PC-9 (cell line): ENCODE results near the gene USP9Y. TPM values are rescaled to one million over a fixed set of nuclear protein-coding genes. Genes with fewer than 3 reads are reported as not detected.

Experiments used
- BruUV-seq: library from RNA; stranded (reverse); fragments of 400-500 nt; replicated peaks from 2 replicates; lab custom pipeline; 2021; lab: Mats Ljungman, UMichigan
- CTCF ChIA-PET: fragments of 300-600 bp; sonication (Branson Sonifier 250); formaldehyde crosslinking; loops from one replicate; lab custom pipeline; 2022; ENCODE audit warnings: antibody characterized with exemption; lab: Charles Lee
- POLR2A ChIA-PET: fragments of 300-600 bp; sonication (Branson Sonifier 250); formaldehyde crosslinking; loops from one replicate; lab custom pipeline; 2022; ENCODE audit warnings: antibody characterized with exemption; ENCODE audit not compliant: unreplicated experiment; lab: Charles Lee
- DNase-seq, 2 experiments: peaks; one replicate each; pipeline versions ENCODE4 v3.0.0 to v3.0.0-alpha.2; 2015 to 2022; ENCODE audit warnings: mixed read lengths in 1 of 2
- H2AFZ ChIP-seq: fragments of 200-600 bp; sonication (generic); 2 replicates; pipeline ENCODE4 v1.8.1; 2017; ENCODE audit warnings: antibody characterized with exemption
- H3F3A ChIP-seq: fragments of 200-600 bp; sonication (generic); 2 replicates; pipeline ENCODE4 v1.8.1; 2017; ENCODE audit warnings: antibody characterized with exemption, mild to moderate bottlenecking, low read depth; ENCODE audit not compliant: insufficient read depth
- H3K27ac ChIP-seq: fragments of 200-600 bp; sonication (generic); 2 replicates; pipeline ENCODE4 v1.6.1; 2016; ENCODE audit warnings: mixed run types
- H3K27me3 ChIP-seq: fragments of 200-600 bp; sonication (generic); 2 replicates; pipeline ENCODE4 v1.6.1; 2016; ENCODE audit warnings: low read depth, mixed run types; ENCODE audit not compliant: insufficient read depth
- H3K36me3 ChIP-seq: fragments of 200-600 bp; sonication (generic); 2 replicates; pipeline ENCODE4 v1.6.1; 2016; ENCODE audit warnings: low read depth, mixed run types
- H3K4me1 ChIP-seq: fragments of 200-600 bp; sonication (generic); replicated peaks from 2 replicates; pipeline ENCODE4 v1.6.1; 2016; ENCODE audit warnings: mixed run types; ENCODE audit not compliant: insufficient read depth
- H3K4me2 ChIP-seq: fragments of 200-600 bp; sonication (generic); 2 replicates; pipeline ENCODE4 v1.6.1; 2017; ENCODE audit warnings: mixed run types
- H3K4me3 ChIP-seq: fragments of 200-600 bp; sonication (generic); 2 replicates; pipeline ENCODE4 v1.6.1; 2016; ENCODE audit warnings: mixed run types
- H3K79me2 ChIP-seq: fragments of 200-600 bp; sonication (generic); 2 replicates; pipeline ENCODE4 v1.6.1; 2017; ENCODE audit warnings: low read depth, mixed run types
- H3K9me2 ChIP-seq: fragments of 200-600 bp; sonication (generic); 2 replicates; pipeline ENCODE4 v1.8.1; 2017; ENCODE audit warnings: mild to moderate bottlenecking; ENCODE audit not compliant: insufficient read depth
- H3K9me3 ChIP-seq: fragments of 200-600 bp; sonication (generic); 2 replicates; pipeline ENCODE4 v1.8.1; 2016; ENCODE audit warnings: low read depth; ENCODE audit not compliant: insufficient read depth
- H4K20me1 ChIP-seq: fragments of 200-600 bp; sonication (generic); 2 replicates; pipeline ENCODE4 v1.8.1; 2017; ENCODE audit not compliant: insufficient read depth
- CTCF ChIP-seq: fragments of 200-600 bp; sonication (generic); conservative IDR thresholded peaks from 2 replicates; pipeline ENCODE4 v1.6.1; 2017; ENCODE audit warnings: mixed run types, antibody characterized with exemption, mild to moderate bottlenecking, moderate library complexity
- EZH2 ChIP-seq: fragments of 200-600 bp; sonication (generic); IDR thresholded peaks from 2 replicates; pipeline ENCODE4 v1.8.0; 2017; ENCODE audit warnings: antibody characterized with exemption, low read depth
- intact Hi-C: fragments of 100-400 bp; cut with micrococcal nuclease; formaldehyde crosslinking; loops from one replicate; pipeline ENCODE4 v1.10.0; 2022; ENCODE audit not compliant: unreplicated experiment
- total RNA-seq: library from RNA; stranded (reverse); gene quantifications from 2 replicates; pipeline ENCODE4 v1.2.3, GENCODE V29; 2021

Gene USP9Y
- total RNA-seq, 1 experiment from 2014 or later, result not detected

GRCh38 chrY:12867960-12868359 lies 166.9 kb downstream of the USP9Y start:
- Histone ChIP-seq H2AFZ (no peak overlapping the region), H3K4me2 (no peak overlapping the region), H3K36me3 (no peaks in the 10 kb centered on the region), H3K79me2 (no peaks in the 10 kb centered on the region), H3K27ac (no peak overlapping the region), H3K9me2 (no peaks in the 10 kb centered on the region), H3F3A (no peaks in the 10 kb centered on the region), H3K4me3 (no peak overlapping the region), H4K20me1 (no peaks in the 10 kb centered on the region), H3K9me3 (no peaks in the 10 kb centered on the region), H3K4me1 (no peaks in the 10 kb centered on the region), H3K27me3 (no peaks in the 10 kb centered on the region)
- no TSS peak for BruUV-seq
- CTCF ChIA-PET, result no interaction called here
- POLR2A ChIA-PET, result no interaction called here
- intact Hi-C loops, result no loop called here
- no peak for TF ChIP-seq CTCF
- no peak for DNase-seq

DNA sequence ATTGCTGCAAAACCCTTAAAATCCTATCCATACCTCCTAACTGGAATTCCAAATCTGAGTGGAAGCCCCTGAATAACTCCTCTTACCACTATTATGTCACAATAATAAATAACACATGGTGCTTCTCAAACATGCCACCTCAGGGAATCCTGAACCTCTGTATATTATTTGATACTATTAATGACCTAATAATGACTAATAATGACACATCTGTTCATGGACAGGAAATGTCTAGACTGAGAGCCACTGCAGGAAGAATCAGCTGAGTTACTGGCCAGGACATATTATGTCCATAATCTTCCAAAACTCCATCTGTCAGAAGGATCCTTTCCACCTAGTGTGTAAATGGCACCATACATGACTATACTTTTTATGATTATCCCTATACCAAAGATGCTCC lies 195.9 kb downstream of the USP9Y start:
- Histone ChIP-seq H3K4me3 (no peak overlapping the region), H3K36me3 (no peaks in the 10 kb centered on the region), H3K4me2 (no peak overlapping the region), H3K27me3 (no peaks in the 10 kb centered on the region), H3K9me2 (no peaks in the 10 kb centered on the region), H3K9me3 (no peaks in the 10 kb centered on the region), H3K27ac (no peak overlapping the region), H3K79me2 (no peaks in the 10 kb centered on the region), H3K4me1 (no peaks in the 10 kb centered on the region), H3F3A (no peaks in the 10 kb centered on the region), H4K20me1 (no peaks in the 10 kb centered on the region), H2AFZ (no peak overlapping the region)
- ChIA-PET CTCF (no interaction called here), POLR2A (no interaction called here)
- no peak for DNase-seq
- TF ChIP-seq CTCF, result no peak
- no peak for TF ChIP-seq EZH2
- intact Hi-C loops, result no loop called here
- BruUV-seq, result no TSS peak

GRCh38 chrY:12898604-12899003 lies 197.6 kb downstream of the USP9Y start:
- intact Hi-C loops, result no loop called here
- BruUV-seq, result no TSS peak
- no peak overlapping the region for H3K27ac ChIP-seq
- no peak for TF ChIP-seq CTCF
- TF ChIP-seq EZH2, result no peak
- no peak overlapping the region for H3K4me2 ChIP-seq
- no peaks in the 10 kb centered on the region for H3K36me3 ChIP-seq
- H3K4me3 ChIP-seq, result no peak overlapping the region
- no peaks in the 10 kb centered on the region for H3K9me3 ChIP-seq
- no peaks in the 10 kb centered on the region for H3K79me2 ChIP-seq
- no peak for DNase-seq
- POLR2A ChIA-PET, result no interaction called here
- CTCF ChIA-PET, result no interaction called here
- no peak overlapping the region for H2AFZ ChIP-seq
- H4K20me1 ChIP-seq, result no peaks in the 10 kb centered on the region
- H3K27me3 ChIP-seq, result no peaks in the 10 kb centered on the region
- no peaks in the 10 kb centered on the region for H3F3A ChIP-seq
- no peaks in the 10 kb centered on the region for H3K4me1 ChIP-seq
- no peaks in the 10 kb centered on the region for H3K9me2 ChIP-seq
